CD4-positive, alpha-beta T cell treated with Interleukin-12 subunit alpha and Interleukin-12 subunit beta, for 1 hour (primary cell): Measurements from ENCODE around the gene POLDIP2.
"Not testable (repeated sequence)": the region's sequence is repeated elsewhere in the genome, so short reads cannot be mapped to it uniquely, and the experiment has no call there.

Source experiments
- DNase-seq: peaks from one replicate; pipeline ENCODE4 v3.0.0-alpha.2; 2020

Gene POLDIP2

GRCh38 chr17:28364665-28365363 lies 7.5 kb upstream of the POLDIP2 start, which contains the start of gene SEBOX:
Gene SEBOX (minus strand): TSS chr17:28365199. CDS start chr17:28365151, 48 bp downstream.
- no peak for DNase-seq

GRCh38 chr17:28363776-28364650 lies 6.7 kb upstream of the POLDIP2 start:
- DNase-seq, result no peak

- DNase-seq, result no peak
These were observed 5.9 kb upstream of the POLDIP2 start for GRCh38 chr17:28363186-28363585.

- DNase-seq, result no peak
These were observed 522 bp upstream of the POLDIP2 start for GRCh38 chr17:28357901-28358197.

GRCh38 chr17:28350271-28350670 lies 7.1 kb downstream of the POLDIP2 start:
- no peak for DNase-seq

- no peak for DNase-seq
These were observed 8.3 kb downstream of the POLDIP2 start for GRCh38 chr17:28348979-28349378.

GRCh38 chr17:28347261-28347891 lies 10.0 kb downstream of the POLDIP2 start:
- no peak for DNase-seq

- DNase-seq, result no peak
These were observed 10.5 kb downstream of the POLDIP2 start for GRCh38 chr17:28346746-28347246.

- DNase-seq, result no peak
These were observed 11.1 kb downstream of the POLDIP2 start for GRCh38 chr17:28346199-28346580.

- no peak for DNase-seq
These were observed 11.7 kb downstream of the POLDIP2 start for GRCh38 chr17:28345419-28346198.

- DNase-seq, result no peak
These were observed 12.9 kb downstream of the POLDIP2 start for GRCh38 chr17:28344435-28344901.

GRCh38 chr17:28344011-28344410 lies 13.3 kb downstream of the POLDIP2 start:
- DNase-seq, result no peak

- no peak for DNase-seq
These were observed 13.8 kb downstream of the POLDIP2 start for GRCh38 chr17:28343491-28343932.

GRCh38 chr17:28342313-28342712 lies 15.0 kb downstream of the POLDIP2 start:
- no peak for DNase-seq

- DNase-seq, result no peak
These were observed 15.8 kb downstream of the POLDIP2 start for GRCh38 chr17:28341516-28341915.

GRCh38 chr17:28340374-28340773 lies 17.0 kb downstream of the POLDIP2 start:
- DNase-seq, result no peak

- DNase-seq, result no peak
These were observed 17.9 kb downstream of the POLDIP2 start for GRCh38 chr17:28339431-28339830.

- not testable (repeated sequence) for DNase-seq
These were observed 18.5 kb downstream of the POLDIP2 start for GRCh38 chr17:28338769-28339212.

- DNase-seq, result no peak
These were observed 19.1 kb downstream of the POLDIP2 start for GRCh38 chr17:28338056-28338768.

GRCh38 chr17:28335959-28336871 lies 21.1 kb downstream of the POLDIP2 start:
- peak; percentile 30 for DNase-seq
